ENCODE results near the gene FOXP3. TPM values are rescaled to one million over a fixed set of nuclear protein-coding genes. Genes with fewer than 3 reads are reported as not detected.

The FOXP3 gene
- polyA plus RNA-seq, 1 experiment = 0.18 TPM

DNA sequence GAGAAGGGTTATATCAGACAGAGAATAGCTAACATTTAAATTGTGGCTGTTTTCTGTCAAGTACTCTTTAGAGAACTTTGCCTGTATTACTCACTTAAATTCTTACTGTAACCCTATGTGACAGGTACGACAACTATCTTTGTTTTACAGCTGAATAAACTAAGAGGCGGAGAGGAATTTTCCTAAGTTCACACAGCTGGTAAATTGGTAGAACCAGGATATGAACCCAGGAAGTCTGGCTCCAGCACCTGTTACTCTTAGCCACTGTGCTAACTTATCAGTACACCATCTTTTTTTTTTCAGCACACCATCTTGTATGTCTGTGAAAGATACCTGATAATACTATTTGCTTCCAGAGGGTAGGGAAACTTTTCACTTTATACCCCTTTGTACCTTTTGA lies 62.5 kb downstream of the FOXP3 start:
- TF ChIP-seq, protein P1, sequence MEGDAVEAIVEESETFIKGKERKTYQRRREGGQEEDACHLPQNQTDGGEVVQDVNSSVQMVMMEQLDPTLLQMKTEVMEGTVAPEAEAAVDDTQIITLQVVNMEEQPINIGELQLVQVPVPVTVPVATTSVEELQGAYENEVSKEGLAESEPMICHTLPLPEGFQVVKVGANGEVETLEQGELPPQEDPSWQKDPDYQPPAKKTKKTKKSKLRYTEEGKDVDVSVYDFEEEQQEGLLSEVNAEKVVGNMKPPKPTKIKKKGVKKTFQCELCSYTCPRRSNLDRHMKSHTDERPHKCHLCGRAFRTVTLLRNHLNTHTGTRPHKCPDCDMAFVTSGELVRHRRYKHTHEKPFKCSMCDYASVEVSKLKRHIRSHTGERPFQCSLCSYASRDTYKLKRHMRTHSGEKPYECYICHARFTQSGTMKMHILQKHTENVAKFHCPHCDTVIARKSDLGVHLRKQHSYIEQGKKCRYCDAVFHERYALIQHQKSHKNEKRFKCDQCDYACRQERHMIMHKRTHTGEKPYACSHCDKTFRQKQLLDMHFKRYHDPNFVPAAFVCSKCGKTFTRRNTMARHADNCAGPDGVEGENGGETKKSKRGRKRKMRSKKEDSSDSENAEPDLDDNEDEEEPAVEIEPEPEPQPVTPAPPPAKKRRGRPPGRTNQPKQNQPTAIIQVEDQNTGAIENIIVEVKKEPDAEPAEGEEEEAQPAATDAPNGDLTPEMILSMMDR (IDR thresholded peaks at IDR 0.05; ENCODE audit: insufficient read depth, low read depth, low read length) = no peak
- Histone ChIP-seq H3K36me3 (ENCODE audit: control insufficient read depth, insufficient read depth, low read length) (no peaks in the 10 kb centered on the region), H3K27me3 (ENCODE audit: control insufficient read depth, insufficient read depth, low read length) (no peaks in the 10 kb centered on the region), H3K4me3 (ENCODE audit: low read depth, low read length) (no peak overlapping the region)
- ChIA-PET CTCF (no interaction called here), POLR2A (no interaction called here)
- DNase-seq (ENCODE audit: low read depth) = no peak

Other genes with a start within 250 kb of the FOXP3 start
- gene TFE3, start 221.4 kb downstream of the FOXP3 start, polyA plus RNA-seq (2011; rRNA removed) = 20.8 and 26.4 TPM in 2 replicates
- gene CCDC120, start 205.7 kb downstream of the FOXP3 start, polyA plus RNA-seq (2011; rRNA removed) = 0.49 and 0.96 TPM in 2 replicates
- gene PRAF2, start 190.7 kb downstream of the FOXP3 start, polyA plus RNA-seq (2011; rRNA removed) = 41.4 and 48.8 TPM in 2 replicates
- 107 and 165 TPM in 2 replicates for gene WDR45, start 184.8 kb downstream of the FOXP3 start, polyA plus RNA-seq (2011; rRNA removed)
- 28.2 and 33.1 TPM in 2 replicates for gene GPKOW, start 141.0 kb downstream of the FOXP3 start, polyA plus RNA-seq (2011; rRNA removed)
- gene MAGIX, start 102.0 kb downstream of the FOXP3 start, polyA plus RNA-seq (2011; rRNA removed) = 0.45 and 0.67 TPM in 2 replicates
- gene PLP2, start 92.8 kb downstream of the FOXP3 start, polyA plus RNA-seq (2011; rRNA removed) = 217 and 225 TPM in 2 replicates
- gene PRICKLE3, start 78.3 kb downstream of the FOXP3 start, polyA plus RNA-seq (2011; rRNA removed) = 4.0 and 6.9 TPM in 2 replicates
- gene SYP, start 64.5 kb downstream of the FOXP3 start, polyA plus RNA-seq (2011; rRNA removed) = 0.07 and 0.10 TPM in 2 replicates
- gene CACNA1F, start 31.4 kb downstream of the FOXP3 start, polyA plus RNA-seq (2011; rRNA removed) = 0.01 TPM in 1 of 2 replicates, not detected in the other
- gene CCDC22, start 29.2 kb downstream of the FOXP3 start, polyA plus RNA-seq (2011; rRNA removed) = 9.3 and 13.8 TPM in 2 replicates
- 2.5 and 3.5 TPM in 2 replicates for gene PPP1R3F, start 5.1 kb upstream of the FOXP3 start, polyA plus RNA-seq (2011; rRNA removed)
- gene GAGE10, start 38.9 kb upstream of the FOXP3 start, polyA plus RNA-seq (2011; rRNA removed) = not detected in 2 replicates
- gene GAGE12J, start 57.3 kb upstream of the FOXP3 start, polyA plus RNA-seq (2011; rRNA removed) = not detected in 2 replicates
- gene GAGE13, start 66.9 kb upstream of the FOXP3 start, polyA plus RNA-seq (2011; rRNA removed) = not detected in 2 replicates

All from BJ (cell line).